ENCODE data around the gene TMEM80. TPM values are rescaled to one million over a fixed set of nuclear protein-coding genes. Genes with fewer than 3 reads are reported as not detected.

TMEM80 gene
- total and polyA plus RNA-seq, 2 experiments from 2014 or later: 12.8 to 25.4 TPM

GRCh38 chr11:708511-708910 is 12.9 kb downstream of the TMEM80 start:
- peaks cover 19% of the 10 kb centered on the region for H3K4me1 ChIP-seq (ENCODE audit: insufficient read depth)
- no peaks in the 10 kb centered on the region for H4K20me1 ChIP-seq (replicated peaks; ENCODE audit: insufficient read depth)
- H3K27ac ChIP-seq (ENCODE audit: low read depth): no peak overlapping the region
- no peaks in the 10 kb centered on the region for H3K79me2 ChIP-seq (replicated peaks; ENCODE audit: insufficient read depth)
- ATAC-seq: no peak
- H3K9me2 ChIP-seq (ENCODE audit: insufficient read depth): no peaks in the 10 kb centered on the region
- no peaks in the 10 kb centered on the region for H3K27me3 ChIP-seq (ENCODE audit: insufficient read depth)
- no peak overlapping the region for H2AFZ ChIP-seq
- H3K4me3 ChIP-seq: no peak overlapping the region
- H3K27ac Mint-ChIP-seq: no peak overlapping the region
- no peaks in the 10 kb centered on the region for H3K9me3 Mint-ChIP-seq
- H3F3A ChIP-seq (replicated peaks; ENCODE audit: low read depth): 0 out of 2 replicates have a peak, but pooled peaks cover 17% of the 10 kb centered on the region
- no peaks in the 10 kb centered on the region for H3K36me3 ChIP-seq (ENCODE audit: insufficient read depth)
- H3K27me3 Mint-ChIP-seq (ENCODE audit: insufficient read depth, low read depth, poor library complexity): peaks cover 11% of the 10 kb centered on the region
- no peak for TF ChIP-seq CTCF (conservative IDR thresholded peaks at IDR 0.05; ENCODE audit: low read depth in 2 of 2)
- TF ChIP-seq REST (IDR thresholded peaks at IDR 0.05; ENCODE audit: unreplicated experiment): no peak
- TF ChIP-seq ZNF114 (CRISPR knock-in tag; IDR thresholded peaks at IDR 0.05): no peak
- no peak for TF ChIP-seq POLR2AphosphoS5 (IDR thresholded peaks at IDR 0.05; ENCODE audit: low read depth)
- TF ChIP-seq ETS1 (IDR thresholded peaks at IDR 0.05): no peak
- no peak overlapping the region for H3K4me3 Mint-ChIP-seq
- no peak overlapping the region; the same call in 1 of the 2 replicates for H3K4me2 ChIP-seq
- H3K36me3 Mint-ChIP-seq (ENCODE audit: low read depth): no peaks in the 10 kb centered on the region
- H3K4me1 Mint-ChIP-seq: peaks cover 26% of the 10 kb centered on the region
- no peak for DNase-seq (ENCODE audit: low spot score)

GRCh38 chr11:709109-709997 is 13.7 kb downstream of the TMEM80 start:
- Histone ChIP-seq H3K4me1 (ENCODE audit: insufficient read depth) (peaks cover 19% of the 10 kb centered on the region), H2AFZ (no peak overlapping the region), H3K4me2 (peak overlapping the region; percentile 48), H3K9me2 (ENCODE audit: insufficient read depth) (no peaks in the 10 kb centered on the region), H3F3A (replicated peaks; ENCODE audit: low read depth) (0 out of 2 replicates have a peak, but pooled peaks cover 12% of the 10 kb centered on the region), H3K36me3 (ENCODE audit: insufficient read depth) (no peaks in the 10 kb centered on the region), H4K20me1 (replicated peaks; ENCODE audit: insufficient read depth) (no peaks in the 10 kb centered on the region), H3K27me3 (ENCODE audit: insufficient read depth) (no peaks in the 10 kb centered on the region), H3K4me3 (no peak overlapping the region), H3K79me2 (replicated peaks; ENCODE audit: insufficient read depth) (no peaks in the 10 kb centered on the region), H3K27ac (ENCODE audit: low read depth) (0 out of 2 replicates have a peak overlapping the region, but pooled peaks have one; percentile 55)
- peaks cover 11% of the 10 kb centered on the region for H3K27me3 Mint-ChIP-seq (ENCODE audit: insufficient read depth, low read depth, poor library complexity)
- no peak overlapping the region for H3K27ac Mint-ChIP-seq
- no peaks in the 10 kb centered on the region for H3K9me3 Mint-ChIP-seq
- no peak overlapping the region for H3K4me3 Mint-ChIP-seq
- ATAC-seq (no peak), DNase-seq (ENCODE audit: low spot score) (no peak)
- no peaks in the 10 kb centered on the region for H3K36me3 Mint-ChIP-seq (ENCODE audit: low read depth)
- H3K4me1 Mint-ChIP-seq: peaks cover 26% of the 10 kb centered on the region
- TF ChIP-seq EZH2 (IDR thresholded peaks at IDR 0.05; ENCODE audit: low read depth, unreplicated experiment): no peak
- no peak for TF ChIP-seq CTCF (conservative IDR thresholded peaks at IDR 0.05; ENCODE audit: low read depth in 2 of 2)
- TF ChIP-seq POLR2AphosphoS5 (IDR thresholded peaks at IDR 0.05; ENCODE audit: low read depth): no peak; the same call in 1 of the 2 replicates
- no peak for TF ChIP-seq EZH2phosphoT487 (IDR thresholded peaks at IDR 0.05; ENCODE audit: unreplicated experiment)
- no peak for TF ChIP-seq REST (IDR thresholded peaks at IDR 0.05; ENCODE audit: unreplicated experiment)
- TF ChIP-seq JUNB (IDR thresholded peaks at IDR 0.05; ENCODE audit: unreplicated experiment): no peak
- TF ChIP-seq CREB1 (CRISPR knock-in tag; IDR thresholded peaks at IDR 0.05; ENCODE audit: low read depth): no peak
